Fibroblast of pulmonary artery (primary cell): Measurements from ENCODE around the gene TACC2.

Source experiments
- DNase-seq: peaks from one replicate; pipeline ENCODE4 v3.0.0-alpha.2; 2010; ENCODE audit warnings: low read depth
- H3K4me3 ChIP-seq: replicated peaks from 2 replicates; pipeline ENCODE4 v1.5.1; 2011; ENCODE audit warnings: low read depth, mild to moderate bottlenecking, control low read depth, low read length, moderate library complexity
- CTCF ChIP-seq: IDR thresholded peaks from 2 replicates; pipeline ENCODE4 v1.5.1; 2011; ENCODE audit warnings: mild to moderate bottlenecking, control low read depth, low read length, inconsistent platforms; ENCODE audit errors: missing control alignments

The TACC2 gene

GRCh38 chr10:122288917-122289316, 300.0 kb downstream of the TACC2 start:
- no peak for DNase-seq
- no peak overlapping the region for H3K4me3 ChIP-seq
- TF ChIP-seq CTCF: no peak

- no peak for TF ChIP-seq CTCF
- DNase-seq: peak; percentile 8
- H3K4me3 ChIP-seq: no peak overlapping the region
These were observed 301.4 kb downstream of the TACC2 start for GRCh38 chr10:122290334-122290733.

- no peak for DNase-seq
- H3K4me3 ChIP-seq: no peak overlapping the region
- TF ChIP-seq CTCF: no peak
These were observed 302.0 kb downstream of the TACC2 start for GRCh38 chr10:122290833-122291532.

- no peak for TF ChIP-seq CTCF
- no peak overlapping the region for H3K4me3 ChIP-seq
- no peak for DNase-seq
These were observed 302.8 kb downstream of the TACC2 start for GRCh38 chr10:122291739-122292138.

- H3K4me3 ChIP-seq: no peak overlapping the region
- no peak for DNase-seq
- no peak for TF ChIP-seq CTCF
These were observed 303.4 kb downstream of the TACC2 start for GRCh38 chr10:122292376-122292775.

- no peak for TF ChIP-seq CTCF
- no peak for DNase-seq
These were observed 304.4 kb downstream of the TACC2 start for GRCh38 chr10:122293156-122293960.

More at GRCh38 chr10:122293156-122293960, 304.4 kb downstream of the TACC2 start:
- no peak overlapping the region for H3K4me3 ChIP-seq
